Transverse colon (tissue), 4 donors: ENCODE data around the gene TH. TPM values are rescaled to one million over a fixed set of nuclear protein-coding genes. Genes with fewer than 3 reads are reported as not detected.

Experiments
- DNase-seq: peaks from one replicate; pipeline ENCODE4 v3.0.0-alpha.2; 2019
- H3K27ac ChIP-seq, 4 donors: fragments of 200-600 bp; sonication (generic); 2 replicates each; pipeline ENCODE4 v1.5.1; 2016 to 2018; ENCODE audit warnings: inconsistent platforms in 4 of 4
- H3K27me3 ChIP-seq: fragments of 200-600 bp; sonication (generic); 2 replicates; pipeline ENCODE4 v1.5.1; 2017; ENCODE audit warnings: inconsistent platforms
- H3K36me3 ChIP-seq, 4 donors: fragments of 200-600 bp; sonication (generic); 2 replicates each; pipeline ENCODE4 v1.5.1; 2017 to 2019; ENCODE audit warnings: inconsistent platforms in 4 of 4
- H3K4me1 ChIP-seq, 4 donors: fragments of 200-600 bp; sonication (generic); 2 replicates each; pipeline ENCODE4 v1.5.1; 2017 to 2020; ENCODE audit warnings: inconsistent platforms in 4 of 4
- H3K4me3 ChIP-seq, 4 donors: fragments of 200-600 bp; sonication (generic); 1 replicate in 1 of 4; 2 replicates in 3 of 4; pipeline versions ENCODE4 v1.5.1 to v1.6.1; 2017 to 2019; ENCODE audit warnings: inconsistent platforms in 4 of 4
- H3K9me3 ChIP-seq, 2 donors: fragments of 200-600 bp; sonication (generic); 2 replicates each; pipeline ENCODE4 v1.5.1; 2017 to 2019; ENCODE audit warnings: inconsistent platforms in 2 of 2
- EP300 ChIP-seq: sonication (generic); formaldehyde crosslinking; IDR thresholded peaks from one replicate; pipeline ENCODE4 v1.6.1; 2017; ENCODE audit warnings: antibody characterized with exemption, low read depth
- POLR2A ChIP-seq: fragments of 450-650 bp; IDR thresholded peaks from one replicate; pipeline ENCODE4 v1.6.1; 2016; ENCODE audit warnings: antibody characterized with exemption, mild to moderate bottlenecking, moderate library complexity
- POLR2AphosphoS5 ChIP-seq, 3 donors: sonication (generic); formaldehyde crosslinking; IDR thresholded peaks; one replicate each; pipeline ENCODE4 v1.6.1; 2016; ENCODE audit warnings: antibody characterized with exemption in 3 of 3
- WGBS, 2 donors: methylation state at CpG; one replicate each; pipeline ENCODE4 v1.1.5; 2018; ENCODE audit warnings: low coverage in 1 of 2; 5-methylcytosine and 5-hydroxymethylcytosine counted together
- in situ Hi-C, 4 donors: fragments of 200-750 bp; cut with MboI; loops; one replicate each; pipeline versions ENCODE4 v1.15.0 to v1.15.1; 2017; ENCODE audit warnings: low sequenced_read_pairs in 3 of 4, low pct_ligation_motif_present in 1 of 4, low pct_unique_long_range_greater_than_20kb in 1 of 4
- intact Hi-C: fragments of 100-400 bp; cut with DNase I; formaldehyde crosslinking; loops from one replicate; pipeline ENCODE4 v1.15.1; 2023; ENCODE audit warnings: low total_unique reads
- total RNA-seq, 4 donors: library from RNA; depleted of rRNA; stranded (reverse); fragments of >200 nt; gene quantifications; one replicate each; pipeline ENCODE4 v1.1.0, GENCODE V29; 2016
- TF ChIP-seq, protein P1 (sequence below), 5 experiments: fragments of 200-600 bp in 3 of 5; fragments of 450-650 bp in 2 of 5; sonication (generic) in 3 of 5; IDR thresholded peaks; 1 replicate in 2 of 5; 2 replicates in 3 of 5; pipeline ENCODE4 v1.5.1; 2016 to 2017; ENCODE audit warnings: antibody characterized with exemption in 5 of 5, inconsistent platforms in 3 of 5, mild to moderate bottlenecking in 2 of 5, moderate library complexity in 1 of 5

Gene TH
- total RNA-seq, 4 donors from 2014 or later: not detected

DNA sequence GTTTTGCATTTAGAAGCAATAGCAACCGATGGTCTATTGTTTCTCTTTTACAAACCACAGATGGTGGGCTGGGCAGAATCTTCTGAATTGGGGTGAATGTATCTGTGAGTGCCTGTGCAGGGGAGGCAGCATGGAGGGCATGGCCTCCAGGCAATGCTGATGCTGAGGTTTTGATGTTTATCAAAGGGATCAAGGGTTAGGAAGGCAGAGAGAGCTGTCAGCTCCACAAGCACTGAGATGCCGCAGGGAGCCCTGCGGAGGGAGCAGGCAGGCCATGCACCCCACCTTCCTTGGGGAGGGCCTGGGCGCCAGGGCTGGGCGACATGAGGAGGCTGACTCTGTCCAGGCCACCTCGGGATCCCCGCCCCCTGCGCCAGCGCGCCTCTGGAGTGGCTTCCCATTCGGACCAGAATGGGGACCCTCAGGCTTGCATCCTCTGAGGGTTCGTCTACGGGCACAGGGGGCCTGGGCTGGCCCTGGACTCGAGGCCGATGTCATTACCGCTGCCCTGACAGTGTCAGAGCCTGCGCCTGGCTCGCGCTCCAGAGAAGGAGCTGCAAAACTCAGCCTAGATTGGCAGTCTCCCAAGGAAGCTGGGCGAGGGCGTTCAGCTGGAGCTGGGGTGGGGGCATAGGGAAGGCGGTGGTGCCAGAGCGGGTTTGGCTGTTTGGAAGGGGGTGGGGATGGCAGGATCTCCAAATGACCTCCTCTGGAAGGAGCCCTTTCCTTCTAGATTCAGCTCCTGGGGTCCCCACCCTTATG, 13.9 kb upstream of the TH start:
- WGBS, 2 donors: 52% methylated on average over 21 of the region's 23 CpGs; no CpG with 5 or more reads in 1 of the 2 donors
- Histone ChIP-seq H3K9me3 (no peaks in the 10 kb centered on the region), H3K27ac (no peak overlapping the region), H3K4me1 (no peaks in the 10 kb centered on the region), H3K27me3 (peaks cover 65% of the 10 kb centered on the region), H3K4me3 (no peak overlapping the region), H3K36me3 (no peaks in the 10 kb centered on the region)
- intact Hi-C loops (no loop called here), in situ Hi-C loops (loop anchor here in 1 of 4 donors (25.0 kb wide), 2 partner anchors 102 to 227 kb away; partner anchors contain the start of gene TSSC4)
- TF ChIP-seq, protein P1, sequence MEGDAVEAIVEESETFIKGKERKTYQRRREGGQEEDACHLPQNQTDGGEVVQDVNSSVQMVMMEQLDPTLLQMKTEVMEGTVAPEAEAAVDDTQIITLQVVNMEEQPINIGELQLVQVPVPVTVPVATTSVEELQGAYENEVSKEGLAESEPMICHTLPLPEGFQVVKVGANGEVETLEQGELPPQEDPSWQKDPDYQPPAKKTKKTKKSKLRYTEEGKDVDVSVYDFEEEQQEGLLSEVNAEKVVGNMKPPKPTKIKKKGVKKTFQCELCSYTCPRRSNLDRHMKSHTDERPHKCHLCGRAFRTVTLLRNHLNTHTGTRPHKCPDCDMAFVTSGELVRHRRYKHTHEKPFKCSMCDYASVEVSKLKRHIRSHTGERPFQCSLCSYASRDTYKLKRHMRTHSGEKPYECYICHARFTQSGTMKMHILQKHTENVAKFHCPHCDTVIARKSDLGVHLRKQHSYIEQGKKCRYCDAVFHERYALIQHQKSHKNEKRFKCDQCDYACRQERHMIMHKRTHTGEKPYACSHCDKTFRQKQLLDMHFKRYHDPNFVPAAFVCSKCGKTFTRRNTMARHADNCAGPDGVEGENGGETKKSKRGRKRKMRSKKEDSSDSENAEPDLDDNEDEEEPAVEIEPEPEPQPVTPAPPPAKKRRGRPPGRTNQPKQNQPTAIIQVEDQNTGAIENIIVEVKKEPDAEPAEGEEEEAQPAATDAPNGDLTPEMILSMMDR (IDR thresholded peaks at IDR 0.05): no peak
- TF ChIP-seq POLR2A (no peak), EP300 (no peak), POLR2AphosphoS5 (IDR thresholded peaks at IDR 0.05) (no peak)
- DNase-seq: no peak

DNA sequence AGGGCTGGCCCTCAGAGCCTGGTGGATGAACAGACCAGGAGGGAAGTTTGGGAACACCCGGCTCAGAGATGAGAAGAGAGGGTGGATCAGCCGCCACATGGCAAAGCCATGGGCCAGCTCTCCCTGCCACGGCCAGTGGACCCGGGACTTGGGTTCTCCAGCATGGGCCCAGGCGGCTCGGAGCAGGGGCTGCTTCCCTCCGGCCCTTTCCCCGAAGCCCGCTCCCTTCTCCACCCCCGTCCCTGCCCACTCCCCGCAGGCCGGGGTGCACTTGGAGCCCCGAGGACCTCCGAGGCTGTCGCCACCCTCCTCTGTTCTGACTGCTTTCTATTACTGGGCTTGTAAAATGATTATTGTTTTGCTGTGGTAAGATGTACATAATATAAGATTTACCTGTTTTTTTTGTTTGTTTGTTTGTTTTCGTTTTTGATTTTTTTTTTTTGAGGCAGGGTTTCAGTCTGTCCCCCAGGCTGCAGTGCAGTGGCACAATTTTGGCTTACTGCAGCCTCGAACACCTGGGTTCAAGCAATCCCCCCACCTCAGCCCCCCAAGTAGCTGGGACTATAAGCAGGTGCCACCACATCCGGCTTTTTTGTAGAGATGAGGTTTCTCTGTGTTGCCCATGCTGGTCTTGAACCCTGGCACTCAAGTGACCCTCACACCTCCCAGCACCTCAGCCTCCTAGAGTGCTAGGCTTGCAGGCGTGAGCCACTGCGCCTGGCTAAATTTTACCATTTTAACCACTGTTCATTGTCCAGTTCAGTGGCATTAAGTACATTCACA, 11.3 kb upstream of the TH start:
- Histone ChIP-seq H3K27ac (no peak overlapping the region), H3K4me3 (no peak overlapping the region), H3K9me3 (no peaks in the 10 kb centered on the region), H3K36me3 (no peaks in the 10 kb centered on the region), H3K27me3 (peaks cover 60% of the 10 kb centered on the region), H3K4me1 (no peaks in the 10 kb centered on the region)
- TF ChIP-seq EP300 (no peak), POLR2AphosphoS5 (IDR thresholded peaks at IDR 0.05) (no peak), POLR2A (no peak)
- TF ChIP-seq, protein P1 (IDR thresholded peaks at IDR 0.05): no peak
- no peak for DNase-seq
- in situ Hi-C loops (loop anchor here in 1 of 4 donors (25.0 kb wide), 2 partner anchors 104 to 229 kb away; partner anchors contain the start of gene TSSC4), intact Hi-C loops (no loop called here)
- WGBS, 2 donors: 55 to 76% methylated on average over 4 to 20 of the region's 20 CpGs

DNA sequence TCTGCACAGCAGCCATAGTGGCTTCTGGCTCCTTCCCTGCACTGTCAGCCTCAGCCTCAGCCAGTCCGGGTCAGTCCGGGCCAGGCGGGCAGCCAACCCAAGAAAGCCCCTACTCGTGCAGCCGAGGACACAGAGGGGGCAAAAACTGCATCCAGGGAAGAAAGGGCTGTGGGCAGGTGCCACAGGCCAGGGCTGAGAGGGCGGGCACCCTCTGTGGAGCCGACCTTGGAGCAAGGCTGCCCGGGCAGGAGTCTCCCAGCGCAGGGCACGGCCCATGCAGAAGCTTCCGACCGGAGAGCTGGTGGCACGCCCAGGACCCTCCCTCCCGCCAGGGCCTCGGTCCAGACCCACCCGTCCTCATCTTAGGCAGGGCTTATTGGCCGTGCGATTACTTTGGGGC, 10.5 kb upstream of the TH start:
- in situ Hi-C loops: loop anchor here in 1 of 4 donors (25.0 kb wide), 2 partner anchors 105 to 230 kb away; partner anchors contain the start of gene TSSC4
- no peak overlapping the region for H3K4me3 ChIP-seq
- peaks cover 60% of the 10 kb centered on the region for H3K27me3 ChIP-seq
- 57% methylated on average over 18 of the region's 18 CpGs; no CpG with 5 or more reads in 1 of the 2 donors for WGBS, 2 donors
- H3K9me3 ChIP-seq: no peaks in the 10 kb centered on the region
- no peak for TF ChIP-seq POLR2A
- TF ChIP-seq, protein P1 (IDR thresholded peaks at IDR 0.05): no peak
- TF ChIP-seq EP300: no peak
- TF ChIP-seq POLR2AphosphoS5 (IDR thresholded peaks at IDR 0.05): no peak
- no peak overlapping the region for H3K27ac ChIP-seq
- H3K4me1 ChIP-seq: no peaks in the 10 kb centered on the region
- H3K36me3 ChIP-seq: no peaks in the 10 kb centered on the region
- DNase-seq: no peak
- intact Hi-C loops: no loop called here

DNA sequence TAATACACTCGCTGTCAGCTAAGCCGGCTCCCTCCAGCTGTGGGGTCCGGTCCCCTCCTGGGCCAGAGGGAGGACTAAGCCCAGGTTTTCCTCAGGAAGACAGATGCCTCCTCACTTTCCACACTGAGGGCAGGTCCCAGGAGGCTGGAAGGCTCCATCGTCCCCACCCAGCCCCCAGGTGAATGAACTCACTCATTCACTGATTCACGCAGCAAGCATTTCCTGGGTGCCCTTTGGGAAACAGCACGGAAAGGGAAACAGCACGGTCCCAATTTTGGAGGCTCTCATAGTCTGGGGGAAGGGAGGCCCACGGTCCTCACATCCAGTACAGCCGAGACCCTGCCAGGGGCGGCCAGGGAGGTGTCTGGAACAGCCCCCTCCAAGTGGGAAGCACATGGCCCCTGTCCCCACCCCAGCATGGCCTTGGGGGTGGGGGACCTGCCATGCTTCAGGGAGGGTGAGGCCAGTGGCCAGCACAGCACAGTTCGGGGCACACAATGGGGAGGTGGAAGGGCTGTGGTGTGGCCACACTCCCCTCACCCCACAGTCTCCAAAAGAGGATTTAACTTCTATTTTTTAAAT, 9.3 kb upstream of the TH start:
- Histone ChIP-seq H3K4me3 (no peak overlapping the region), H3K27me3 (peaks cover 49% of the 10 kb centered on the region), H3K36me3 (no peaks in the 10 kb centered on the region), H3K9me3 (no peaks in the 10 kb centered on the region), H3K4me1 (no peaks in the 10 kb centered on the region), H3K27ac (no peak overlapping the region)
- in situ Hi-C loops: loop anchor here in 1 of 4 donors (25.0 kb wide), 2 partner anchors 106 to 231 kb away; partner anchors contain the start of gene TSSC4
- intact Hi-C loops: no loop called here
- TF ChIP-seq, protein P1 (IDR thresholded peaks at IDR 0.05): no peak
- no peak for TF ChIP-seq POLR2AphosphoS5 (IDR thresholded peaks at IDR 0.05)
- TF ChIP-seq POLR2A: no peak
- no peak for TF ChIP-seq EP300
- no peak for DNase-seq
- WGBS, 2 donors: 77% methylated on average over 7 of the region's 11 CpGs; no CpG with 5 or more reads in 1 of the 2 donors
